Aortic smooth muscle cell (primary cell): ENCODE measurements around the gene POLR2C. TPM values are rescaled to one million over a fixed set of nuclear protein-coding genes. Genes with fewer than 3 reads are reported as not detected.

Source experiments
- total RNA-seq: library from RNA; depleted of rRNA; stranded (reverse); fragments of >200 nt; gene quantifications from 2 replicates; pipeline ENCODE4 v1.2.3, GENCODE V29; 2014

The POLR2C gene
- total RNA-seq = 95.4 and 107 TPM in 2 replicates

DNA sequence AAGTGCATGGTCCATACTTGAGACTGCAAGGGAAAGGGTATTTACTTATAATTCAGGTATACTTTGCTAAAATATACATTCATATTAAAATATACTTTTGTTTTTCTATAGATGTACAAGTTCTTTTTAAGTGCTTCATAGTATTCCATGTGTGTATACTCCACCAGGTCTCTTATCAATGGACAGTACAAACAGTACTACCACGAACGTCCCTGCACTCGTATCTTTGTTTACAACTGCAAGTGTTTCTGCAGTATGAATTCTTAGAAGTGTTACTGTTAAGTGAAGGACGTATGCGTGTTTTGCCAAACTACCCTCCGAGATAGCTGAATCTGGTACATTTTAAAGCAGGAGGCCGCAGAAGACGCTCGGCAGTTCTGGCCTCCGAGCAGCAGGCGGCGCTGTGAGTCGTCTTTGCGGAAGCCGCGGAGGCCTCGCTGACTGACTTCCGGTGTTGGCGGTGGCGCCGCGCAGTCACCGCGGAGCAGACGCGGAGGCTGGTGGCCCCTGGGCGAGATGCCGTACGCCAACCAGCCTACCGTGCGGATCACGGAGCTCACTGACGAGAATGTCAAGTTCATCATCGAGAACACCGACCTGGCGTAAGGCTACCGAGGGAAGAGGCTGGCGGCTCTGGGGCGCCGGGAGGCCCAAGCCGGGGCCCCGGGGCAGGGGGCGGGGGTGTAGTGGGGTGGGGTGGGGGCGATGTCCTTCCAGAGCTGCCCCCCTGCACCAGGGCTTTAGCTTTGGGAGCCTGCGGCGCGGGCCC lies at the start of gene POLR2C:
TSS of gene POLR2C (plus strand) at position 471 of the 769 bp plus-strand sequence. CDS start at position 517, 46 bp downstream.

DNA sequence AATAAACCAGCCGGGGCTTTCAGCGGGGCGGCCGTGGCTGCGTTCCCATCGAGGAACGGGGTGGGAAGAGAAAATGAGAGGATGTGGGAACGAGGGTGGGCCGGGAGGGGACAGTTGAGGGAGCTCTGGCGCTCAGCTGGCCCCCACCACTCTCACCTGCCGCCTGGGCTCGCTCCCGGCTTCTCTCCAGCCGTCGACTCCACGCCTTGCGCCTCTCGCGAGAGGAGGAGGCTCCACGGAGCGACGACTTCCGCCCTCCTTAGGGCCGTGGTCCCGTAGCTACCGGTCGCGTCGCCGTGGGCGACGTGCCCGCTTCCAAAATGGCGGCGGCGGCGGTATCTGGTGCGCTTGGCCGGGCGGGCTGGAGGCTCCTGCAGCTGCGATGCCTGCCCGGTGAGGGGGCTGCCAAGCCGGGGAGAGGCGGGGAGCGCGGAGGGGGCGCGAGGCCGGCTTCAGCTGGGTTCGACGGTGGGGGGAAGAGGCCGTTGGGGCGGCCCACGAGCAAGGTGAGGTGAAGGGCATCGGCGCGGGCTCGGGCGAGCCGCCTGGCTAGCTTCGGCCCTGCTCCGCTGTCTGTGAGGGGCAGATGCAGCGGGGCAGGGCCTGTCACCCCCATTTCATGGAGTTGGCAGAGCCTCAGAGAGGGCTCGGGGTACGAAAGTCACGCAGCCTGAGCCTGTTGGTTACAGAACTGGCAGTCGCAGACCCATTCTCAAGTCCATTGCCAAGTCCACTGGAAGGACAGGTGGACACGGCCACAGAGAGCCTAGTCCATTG lies 15.1 kb upstream of the POLR2C start, which contains the start of the genes CIAPIN1 and COQ9:
TSS of gene CIAPIN1 (minus strand) at position 200 of the 777 bp plus-strand sequence. CDS start 6,457 bp downstream, outside the sequence.
TSS of gene COQ9 (plus strand) at position 294 of the 777 bp plus-strand sequence. CDS start at position 321, 27 bp downstream.

DNA sequence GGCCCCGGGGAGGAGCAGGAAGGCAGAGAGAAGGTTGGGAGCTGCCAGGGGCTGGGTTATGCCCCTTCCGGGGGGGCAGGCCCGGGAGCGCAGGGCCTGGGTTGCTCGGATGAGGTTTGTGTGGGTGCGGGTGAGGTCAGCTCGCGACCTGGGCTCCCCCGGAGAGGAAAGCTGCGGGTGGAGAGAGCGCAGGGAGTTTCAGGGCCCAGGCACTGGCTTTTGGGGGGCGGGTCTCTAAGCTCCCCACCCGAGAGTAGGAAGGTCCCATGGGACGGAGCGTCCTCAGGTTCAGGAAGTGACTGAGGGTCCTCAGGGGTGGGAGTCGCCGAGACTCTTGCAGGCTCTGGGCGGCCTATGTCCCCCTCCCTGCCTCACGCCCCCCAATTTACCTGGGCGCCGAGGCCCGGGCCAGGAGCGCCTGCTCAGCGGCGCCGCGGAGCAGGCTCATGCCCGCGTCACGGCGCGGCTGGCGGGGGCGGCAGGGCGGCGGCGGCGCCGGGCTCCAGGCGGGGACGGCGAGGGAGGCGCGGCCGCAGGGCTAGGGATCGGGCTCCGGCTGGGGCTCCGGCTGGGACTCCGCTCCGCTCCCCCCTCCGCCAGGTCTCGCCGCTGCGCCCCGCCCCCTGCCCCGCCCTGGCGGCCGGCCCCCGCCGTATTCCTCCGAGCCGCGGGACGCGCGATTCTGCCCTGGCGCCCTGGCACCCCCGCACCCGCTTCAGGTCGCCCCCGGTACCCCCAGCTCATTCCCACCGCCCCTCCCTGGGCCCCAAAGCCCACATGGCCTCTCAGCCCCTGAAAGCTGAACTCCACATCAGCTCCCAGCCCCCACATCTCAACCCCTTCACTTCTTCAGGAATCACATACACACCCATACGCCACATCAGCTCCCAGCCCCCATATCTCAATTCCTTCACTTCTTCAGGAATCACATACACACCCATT lies 23.7 kb downstream of the POLR2C start, which contains the start of gene DOK4:
TSS of gene DOK4 (minus strand) at position 578 of the 942 bp plus-strand sequence. CDS start 6,986 bp downstream, outside the sequence.

Other genes with a start within 250 kb of the POLR2C start
- gene ARL2BP, start 217.4 kb upstream of the POLR2C start, total RNA-seq = 60.0 and 71.3 TPM in 2 replicates
- 0.31 TPM in 1 of 2 replicates, not detected in the other for gene PLLP, start 178.0 kb upstream of the POLR2C start, total RNA-seq
- gene CCL22, start 103.9 kb upstream of the POLR2C start, total RNA-seq = not detected in 2 replicates
- 7.5 and 7.7 TPM in 2 replicates for gene CX3CL1, start 90.2 kb upstream of the POLR2C start, total RNA-seq
- gene CCL17, start 57.9 kb upstream of the POLR2C start, total RNA-seq = not detected in 2 replicates
- gene CIAPIN1, start 15.3 kb upstream of the POLR2C start, total RNA-seq = 43.6 and 45.6 TPM in 2 replicates
- gene COQ9, start 15.2 kb upstream of the POLR2C start, total RNA-seq = 42.1 and 45.6 TPM in 2 replicates
- 41.1 and 42.9 TPM in 2 replicates for gene DOK4, start 23.8 kb downstream of the POLR2C start, total RNA-seq
- gene CCDC102A, start 73.9 kb downstream of the POLR2C start, total RNA-seq = 11.9 and 12.4 TPM in 2 replicates
- not detected in 2 replicates for gene ADGRG5, start 80.0 kb downstream of the POLR2C start, total RNA-seq
- 5.2 and 9.0 TPM in 2 replicates for gene ADGRG1, start 166.0 kb downstream of the POLR2C start, total RNA-seq
- not detected in 2 replicates for gene ADGRG3, start 205.6 kb downstream of the POLR2C start, total RNA-seq
- gene DRC7, start 232.1 kb downstream of the POLR2C start, total RNA-seq = not detected in 2 replicates